ENCODE data around the gene BRD7. TPM values are rescaled to one million over a fixed set of nuclear protein-coding genes. Genes with fewer than 3 reads are reported as not detected.

BRD7 gene
- polyA plus RNA-seq, 6 donors from 2014 or later, result 24.5 to 57.2 (median 39.8) TPM

DNA sequence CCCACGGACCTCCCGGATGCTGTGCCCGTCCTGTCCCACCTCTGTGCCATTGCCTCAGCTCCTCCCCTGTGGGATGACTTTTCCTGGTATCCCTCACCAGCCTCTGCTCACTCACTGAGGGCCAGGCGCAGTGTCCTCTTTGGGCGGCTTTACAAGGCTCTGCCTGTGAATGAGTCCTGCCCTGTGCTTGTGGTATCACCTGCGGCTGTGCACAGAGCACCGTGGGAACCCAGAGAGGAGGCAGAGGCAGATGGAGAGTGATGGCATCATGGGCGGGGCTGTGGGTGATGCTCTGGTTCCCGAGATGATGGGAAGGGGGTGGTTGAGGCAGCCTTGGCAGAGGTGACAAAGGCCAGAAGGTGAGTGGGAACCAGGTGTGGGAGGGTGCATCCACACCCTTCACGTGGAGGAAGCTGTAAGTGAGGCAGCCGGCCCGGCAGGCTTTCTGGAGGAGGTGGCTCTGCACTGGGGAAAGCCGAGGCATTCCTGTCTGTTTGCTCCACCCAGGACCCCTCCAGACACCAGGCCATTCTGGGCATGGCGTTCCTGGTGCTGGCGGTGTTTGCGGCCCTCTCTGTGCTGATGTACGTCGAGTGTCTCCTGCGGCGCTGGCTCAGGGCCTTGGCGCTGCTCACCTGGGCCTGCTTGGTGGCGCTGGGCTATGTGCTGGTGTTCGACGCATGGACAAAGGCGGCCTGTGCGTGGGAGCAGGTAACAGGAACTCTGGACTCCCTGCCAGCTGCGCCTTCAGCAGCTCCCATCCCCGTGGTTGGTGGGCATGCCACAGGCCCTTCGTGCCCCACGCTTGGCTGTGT, 78.6 kb downstream of the BRD7 start:
- Mint-ChIP-seq H3K36me3 (peaks cover 0 to 22% of the 10 kb centered on the region in 2 donors), H3K27ac (peak overlapping the region in 2 of 6 donors; percentile 29 to 36), H3K27me3 (no peaks in the 10 kb centered on the region), H3K9me3 (no peaks in the 10 kb centered on the region), H3K4me3 (no peak overlapping the region), H3K4me1 (peaks cover 18 to 28% (median 21%) of the 10 kb centered on the region in 3 donors)
- no peak for DNase-seq
- ATAC-seq (ENCODE audit: low read depth in 2 of 2), result no peak

DNA sequence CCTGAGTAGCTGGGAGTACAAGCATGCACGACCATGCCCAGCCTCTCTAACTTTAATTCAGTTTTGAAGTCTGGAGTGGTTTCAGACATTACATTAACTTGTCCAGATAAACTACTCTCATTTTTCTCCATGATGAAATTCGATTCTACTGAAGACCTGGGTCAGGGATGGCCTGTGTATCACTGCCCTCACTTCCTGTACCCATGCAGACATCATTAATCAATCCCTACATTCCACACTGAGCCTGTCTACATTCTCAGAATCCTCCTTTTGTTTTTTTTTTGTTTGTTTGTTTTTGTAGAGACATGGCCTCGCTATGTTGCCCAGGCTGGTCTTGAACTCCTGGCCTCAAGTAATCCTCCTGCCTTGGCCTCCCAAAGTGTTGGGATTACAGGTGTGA, 79.9 kb downstream of the BRD7 start:
- peaks cover 0 to 22% of the 10 kb centered on the region in 2 donors for H3K36me3 Mint-ChIP-seq
- H3K27me3 Mint-ChIP-seq, result no peaks in the 10 kb centered on the region
- H3K27ac Mint-ChIP-seq, result peak overlapping the region in 2 of 6 donors; percentile 10 to 24
- DNase-seq (no peak), ATAC-seq (ENCODE audit: low read depth in 2 of 2) (no peak)
- H3K4me1 Mint-ChIP-seq, result peaks cover 28 to 40% (median 34%) of the 10 kb centered on the region in 3 donors
- no peak overlapping the region for H3K4me3 Mint-ChIP-seq
- H3K9me3 Mint-ChIP-seq, result no peaks in the 10 kb centered on the region

DNA sequence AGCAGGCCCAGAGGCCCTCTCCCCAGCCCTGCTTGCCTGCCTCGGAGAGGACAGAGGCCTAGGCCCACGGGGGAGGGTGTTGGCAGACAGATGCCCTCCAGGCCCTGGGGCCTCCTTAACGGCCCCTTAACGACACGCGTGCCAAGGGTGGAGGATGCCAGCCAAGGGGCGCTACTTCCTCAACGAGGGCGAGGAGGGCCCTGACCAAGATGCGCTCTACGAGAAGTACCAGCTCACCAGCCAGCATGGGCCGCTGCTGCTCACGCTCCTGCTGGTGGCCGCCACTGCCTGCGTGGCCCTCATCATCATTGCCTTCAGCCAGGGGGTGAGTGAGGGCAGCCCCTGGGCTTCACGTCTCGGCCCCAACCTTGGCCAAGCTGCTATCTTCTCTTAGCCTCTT, 80.8 kb downstream of the BRD7 start:
- Mint-ChIP-seq H3K36me3 (peaks cover 0 to 22% of the 10 kb centered on the region in 2 donors), H3K9me3 (no peaks in the 10 kb centered on the region), H3K4me1 (peaks cover 37 to 49% (median 42%) of the 10 kb centered on the region in 3 donors), H3K27me3 (no peaks in the 10 kb centered on the region), H3K27ac (no peak overlapping the region), H3K4me3 (no peak overlapping the region)
- ATAC-seq (ENCODE audit: low read depth in 2 of 2) (no peak), DNase-seq (no peak)

DNA sequence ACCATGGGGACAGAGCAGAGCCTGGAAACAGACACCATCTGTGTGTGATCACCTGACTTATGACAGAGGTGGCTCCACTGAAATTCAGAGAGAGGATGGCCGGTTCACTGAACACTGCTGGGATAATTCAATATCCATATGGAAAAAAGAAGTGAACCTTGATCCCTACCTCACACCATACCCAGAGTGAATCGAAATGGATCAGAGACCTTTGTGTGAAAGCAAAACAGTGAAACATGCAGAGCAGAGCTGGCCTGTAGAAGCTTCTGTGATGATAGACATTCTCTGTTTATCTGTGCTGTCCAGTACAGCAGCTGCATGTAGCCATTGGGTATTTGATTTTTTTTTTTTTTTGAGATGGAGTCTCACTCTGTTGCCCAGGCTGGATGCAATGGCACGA, 82.1 kb downstream of the BRD7 start:
- Mint-ChIP-seq H3K4me1 (peaks cover 50 to 62% (median 56%) of the 10 kb centered on the region in 3 donors), H3K4me3 (peak overlapping the region in 1 of 8 donors; percentile 40), H3K36me3 (peaks cover 0 to 14% of the 10 kb centered on the region in 2 donors), H3K9me3 (no peaks in the 10 kb centered on the region), H3K27me3 (no peaks in the 10 kb centered on the region), H3K27ac (no peak overlapping the region)
- no peak for ATAC-seq (ENCODE audit: low read depth in 2 of 2)
- DNase-seq, result no peak

DNA sequence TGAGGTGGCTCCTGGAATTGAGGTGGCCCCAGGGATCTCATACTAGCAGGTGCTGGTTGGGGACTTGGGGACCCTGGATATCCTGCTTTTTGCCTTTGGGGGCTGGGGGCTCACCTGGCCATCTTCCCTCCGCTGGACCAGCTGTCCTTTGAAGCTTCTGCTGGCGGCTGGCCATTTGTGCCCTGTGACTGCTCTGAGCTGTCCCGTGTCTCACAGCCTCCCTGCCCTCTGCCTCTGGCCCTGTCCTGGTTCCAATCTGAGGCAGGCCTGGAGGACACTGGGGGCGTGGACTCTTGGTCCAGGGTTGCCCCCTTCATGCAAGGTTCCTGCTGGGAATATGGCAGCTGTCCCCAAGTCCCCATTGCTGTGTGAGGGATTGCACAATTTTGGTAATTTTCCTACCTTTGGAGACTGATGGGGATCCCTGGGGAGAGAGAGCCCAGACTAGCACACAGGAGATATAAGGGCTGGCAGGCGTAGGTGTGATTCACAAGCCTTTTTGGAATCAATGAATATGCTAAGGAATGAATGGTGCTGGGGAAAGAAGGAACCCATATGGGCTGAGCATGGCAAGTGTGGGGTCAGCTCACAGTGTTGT, 83.3 kb downstream of the BRD7 start:
- H3K4me3 Mint-ChIP-seq, result peak overlapping the region in 5 of 8 donors; percentile 6 to 90 (median 20)
- H3K27ac Mint-ChIP-seq, result peak overlapping the region in 3 of 6 donors; percentile 36 to 97 (median 90)
- H3K27me3 Mint-ChIP-seq, result no peaks in the 10 kb centered on the region
- ATAC-seq (ENCODE audit: low read depth in 2 of 2) (no peak), DNase-seq (no peak)
- H3K9me3 Mint-ChIP-seq, result no peaks in the 10 kb centered on the region
- H3K36me3 Mint-ChIP-seq, result peaks cover 0 to 14% of the 10 kb centered on the region in 2 donors
- peaks cover 55 to 67% (median 65%) of the 10 kb centered on the region in 3 donors for H3K4me1 Mint-ChIP-seq

DNA sequence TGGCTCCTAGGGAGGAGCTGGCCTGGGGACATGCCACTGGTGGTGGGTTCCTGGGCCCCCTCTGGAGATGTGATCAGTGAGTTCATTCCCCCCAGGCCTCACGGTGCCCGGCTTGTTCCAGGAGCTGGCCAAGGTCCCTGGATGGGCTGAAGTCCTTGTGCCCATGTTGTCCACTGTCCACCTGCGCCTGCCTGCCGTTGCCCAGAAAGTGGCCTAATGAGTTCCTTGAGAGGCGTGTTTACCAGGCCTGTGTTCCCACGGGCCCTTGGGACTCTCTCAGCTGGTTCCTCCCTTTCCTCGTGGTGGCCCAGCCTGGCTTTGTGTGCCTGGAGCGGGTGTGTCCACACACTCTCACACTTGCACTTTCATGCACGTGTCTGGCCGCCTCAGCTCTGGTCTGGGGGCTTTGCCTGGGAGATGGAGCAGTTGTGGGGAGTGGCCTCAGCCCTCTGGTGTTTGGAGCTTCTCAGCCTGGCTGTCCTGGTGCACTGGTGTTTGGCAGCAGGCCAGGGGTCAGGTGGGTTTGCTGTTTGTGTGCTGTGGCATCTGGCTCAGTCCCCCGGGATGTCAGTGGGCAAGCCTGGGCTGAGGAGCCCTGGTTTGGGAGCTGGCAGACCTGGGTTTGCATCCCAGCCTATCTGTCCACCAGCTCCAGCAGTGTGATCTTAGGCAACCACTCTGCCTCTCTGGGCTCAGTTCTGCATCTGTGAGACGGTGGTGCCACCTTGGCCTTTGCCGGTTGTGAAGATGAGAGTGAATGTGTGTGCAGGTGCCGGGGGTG, 84.5 kb downstream of the BRD7 start:
- DNase-seq (no peak), ATAC-seq (ENCODE audit: low read depth in 2 of 2) (no peak)
- Mint-ChIP-seq H3K27me3 (no peaks in the 10 kb centered on the region), H3K4me1 (peaks cover 62 to 77% (median 77%) of the 10 kb centered on the region in 3 donors), H3K9me3 (no peaks in the 10 kb centered on the region), H3K27ac (peak overlapping the region; percentile 24 to 97 (median 73)), H3K36me3 (peaks cover 0 to 14% of the 10 kb centered on the region in 2 donors), H3K4me3 (peak overlapping the region; percentile 39 to 90 (median 82))

DNA sequence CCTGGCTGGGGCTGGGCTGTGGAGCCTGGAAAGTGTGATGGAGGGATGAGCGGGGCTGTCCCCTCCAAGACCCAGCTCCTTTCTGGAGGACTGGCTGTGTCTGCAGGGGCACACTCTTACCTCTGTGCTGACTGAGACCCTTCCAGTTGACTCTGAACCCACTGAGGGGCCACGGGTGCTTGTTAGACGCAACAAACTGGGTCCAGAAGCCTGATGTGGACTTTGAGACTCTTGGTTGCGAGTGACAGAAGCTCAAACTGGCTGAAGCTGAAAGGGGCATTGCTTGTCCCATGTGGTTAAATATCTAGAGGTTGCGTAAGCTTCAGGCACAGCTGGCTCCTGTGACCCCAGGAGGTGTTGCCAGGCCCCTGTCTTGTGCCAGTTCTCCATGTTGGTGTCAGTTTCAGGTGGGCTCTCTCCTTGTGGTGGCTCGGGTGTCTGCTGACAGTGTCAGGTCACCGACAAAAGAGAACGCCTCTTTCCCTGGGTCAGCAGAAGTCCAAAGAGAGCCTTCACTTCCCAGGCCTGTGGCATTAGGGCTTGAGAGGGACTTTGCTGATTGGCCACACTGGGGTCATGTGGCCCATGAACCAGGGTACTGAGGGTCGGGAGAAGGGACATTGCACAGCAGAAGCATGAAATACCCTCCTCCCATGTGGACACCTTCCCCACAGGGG, 85.7 kb downstream of the BRD7 start:
- peaks cover 69 to 85% (median 85%) of the 10 kb centered on the region in 3 donors for H3K4me1 Mint-ChIP-seq
- peak overlapping the region; percentile 9 to 91 (median 82) for H3K4me3 Mint-ChIP-seq
- peaks cover 4 to 14% of the 10 kb centered on the region in 2 donors for H3K36me3 Mint-ChIP-seq
- peaks cover 0 to 3% (median 0%) of the 10 kb centered on the region in 7 donors for H3K9me3 Mint-ChIP-seq
- H3K27ac Mint-ChIP-seq, result peak overlapping the region; percentile 53 to 99 (median 96)
- no peak for DNase-seq
- no peaks in the 10 kb centered on the region for H3K27me3 Mint-ChIP-seq
- no peak for ATAC-seq (ENCODE audit: low read depth in 2 of 2)

- DNase-seq (peak; percentile 94), ATAC-seq (ENCODE audit: low read depth in 2 of 2) (peak; percentile 94 to 97)
- peaks cover 74 to 93% (median 86%) of the 10 kb centered on the region in 3 donors for H3K4me1 Mint-ChIP-seq
- peaks cover 0 to 3% (median 0%) of the 10 kb centered on the region in 7 donors for H3K9me3 Mint-ChIP-seq
- H3K27ac Mint-ChIP-seq, result peak overlapping the region; percentile 89 to 99 (median 97)
- H3K4me3 Mint-ChIP-seq, result peak overlapping the region; percentile 71 to 91 (median 88)
- peaks cover 4 to 12% of the 10 kb centered on the region in 2 donors for H3K36me3 Mint-ChIP-seq
- no peaks in the 10 kb centered on the region for H3K27me3 Mint-ChIP-seq
These were observed 86.7 kb downstream of the BRD7 start for GRCh38 chr16:50282010-50282538.

DNA sequence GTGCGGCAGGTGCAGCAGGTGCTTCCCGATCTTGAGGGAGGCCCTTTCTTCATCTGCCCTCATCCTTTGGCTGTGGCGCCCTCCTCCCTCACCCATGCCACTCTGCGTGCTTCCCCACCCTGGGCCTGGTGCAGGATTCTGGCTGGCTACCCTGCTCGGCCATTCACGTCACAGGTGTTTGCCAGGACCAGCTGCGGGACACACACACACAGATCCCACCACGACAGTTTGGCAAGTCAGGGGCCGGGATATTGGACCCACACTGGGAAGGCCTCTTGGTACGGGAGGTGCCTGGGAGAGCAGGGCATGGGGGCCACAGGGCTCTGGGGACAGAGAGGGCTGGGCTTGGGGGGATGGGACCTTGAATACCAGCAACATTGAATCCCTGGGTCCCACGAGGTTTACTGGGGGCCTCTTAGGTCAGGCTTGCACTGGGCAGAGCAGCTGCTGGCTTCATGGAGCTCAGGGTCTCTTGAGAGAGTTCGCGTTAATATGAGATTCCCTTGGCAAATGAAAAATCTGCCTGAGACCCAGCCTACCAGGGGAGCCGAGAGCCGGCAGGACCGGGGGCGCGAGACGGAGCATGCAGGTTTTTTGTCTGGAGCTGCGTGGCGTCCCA, 87.3 kb downstream of the BRD7 start:
- no peaks in the 10 kb centered on the region for H3K27me3 Mint-ChIP-seq
- H3K27ac Mint-ChIP-seq, result peak overlapping the region; percentile 76 to 99 (median 96)
- H3K36me3 Mint-ChIP-seq, result peaks cover 4 to 9% of the 10 kb centered on the region in 2 donors
- peak overlapping the region; percentile 71 to 91 (median 88) for H3K4me3 Mint-ChIP-seq
- peaks cover 78 to 96% (median 90%) of the 10 kb centered on the region in 3 donors for H3K4me1 Mint-ChIP-seq
- DNase-seq (no peak), ATAC-seq (ENCODE audit: low read depth in 2 of 2) (no peak)
- H3K9me3 Mint-ChIP-seq, result peaks cover 0 to 3% (median 0%) of the 10 kb centered on the region in 7 donors

DNA sequence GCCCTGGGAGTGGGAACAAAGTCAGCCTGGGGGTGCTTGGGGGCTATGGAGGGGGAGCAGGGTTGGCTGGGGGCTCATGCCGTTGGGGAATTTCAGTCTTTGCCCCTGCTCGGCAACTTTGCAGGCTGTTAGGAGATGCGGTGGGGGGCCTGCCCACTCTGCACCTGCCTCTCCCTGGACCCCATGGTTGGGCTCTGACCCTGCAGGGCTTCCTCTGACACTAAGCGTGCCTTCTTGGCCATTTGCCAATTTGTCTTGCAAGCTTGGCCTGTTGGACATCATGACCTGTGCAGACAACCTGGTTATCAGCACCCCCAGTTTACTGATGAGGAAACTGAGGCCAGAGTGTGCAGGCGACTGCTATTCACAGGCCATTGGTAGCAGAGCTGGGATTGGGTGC, 87.9 kb downstream of the BRD7 start:
- H3K36me3 Mint-ChIP-seq, result peaks cover 4 to 6% of the 10 kb centered on the region in 2 donors
- no peaks in the 10 kb centered on the region for H3K27me3 Mint-ChIP-seq
- ATAC-seq (ENCODE audit: low read depth in 2 of 2), result no peak
- peaks cover 77 to 99% (median 88%) of the 10 kb centered on the region in 3 donors for H3K4me1 Mint-ChIP-seq
- peak overlapping the region; percentile 6 to 91 (median 82) for H3K4me3 Mint-ChIP-seq
- H3K27ac Mint-ChIP-seq, result peak overlapping the region in 5 of 6 donors; percentile 81 to 99 (median 97)
- H3K9me3 Mint-ChIP-seq, result peaks cover 0 to 3% (median 0%) of the 10 kb centered on the region in 7 donors
- DNase-seq, result no peak

DNA sequence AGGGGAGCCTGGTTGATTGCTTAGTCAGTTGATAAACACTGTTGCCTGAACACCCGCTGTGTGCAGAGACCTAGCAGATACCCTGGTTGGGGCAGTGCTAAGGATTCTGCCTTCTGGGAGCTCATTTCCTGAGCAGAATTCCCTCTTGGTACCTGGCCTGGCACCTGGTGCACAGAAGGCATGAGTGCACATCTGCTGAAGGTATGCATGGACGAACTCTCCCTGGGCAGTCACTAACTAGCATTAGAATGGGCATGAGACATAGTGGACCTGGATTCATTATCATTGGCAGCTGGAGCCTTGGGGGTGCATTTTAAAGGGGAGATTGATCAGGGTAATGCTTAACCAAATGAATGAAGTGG, 89.3 kb downstream of the BRD7 start:
- Mint-ChIP-seq H3K27me3 (no peaks in the 10 kb centered on the region), H3K36me3 (peaks cover 4 to 6% of the 10 kb centered on the region in 2 donors), H3K27ac (peak overlapping the region; percentile 4 to 97 (median 92)), H3K4me1 (peaks cover 76 to 99% (median 88%) of the 10 kb centered on the region in 3 donors), H3K4me3 (peak overlapping the region; percentile 32 to 90 (median 77)), H3K9me3 (peaks cover 0 to 3% (median 0%) of the 10 kb centered on the region in 7 donors)
- DNase-seq, result no peak
- no peak for ATAC-seq (ENCODE audit: low read depth in 2 of 2)

DNA sequence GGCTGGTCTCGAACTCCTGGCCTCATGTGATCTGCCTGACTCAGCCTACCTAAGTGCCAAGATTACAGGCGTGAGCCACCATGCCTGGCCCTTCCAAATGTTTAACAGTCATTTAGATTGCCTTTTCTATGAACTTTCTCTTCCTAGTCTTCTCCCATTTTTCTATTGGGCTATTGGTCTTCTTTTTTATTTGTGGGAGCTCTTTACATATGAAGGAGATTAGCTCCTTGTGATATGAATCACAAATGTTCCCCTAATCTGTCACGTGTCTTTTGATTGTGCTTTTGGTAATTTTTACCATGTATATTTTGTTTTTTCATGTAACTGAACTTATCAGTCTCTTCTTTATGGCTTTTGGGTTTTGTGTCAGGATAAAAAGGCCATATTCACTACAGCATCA, 90.5 kb downstream of the BRD7 start:
- Mint-ChIP-seq H3K4me3 (peak overlapping the region; percentile 24 to 98 (median 86)), H3K27ac (peak overlapping the region; percentile 89 to 100 (median 94)), H3K9me3 (peaks cover 0 to 3% (median 0%) of the 10 kb centered on the region in 7 donors), H3K36me3 (peaks cover 4 to 6% of the 10 kb centered on the region in 2 donors), H3K4me1 (peaks cover 75 to 98% (median 88%) of the 10 kb centered on the region in 3 donors), H3K27me3 (no peaks in the 10 kb centered on the region)
- no peak for ATAC-seq (ENCODE audit: low read depth in 2 of 2)
- DNase-seq, result no peak

All from naive B cell (primary cell).